Measurements from ENCODE around the gene BCAS1. TPM values are rescaled to one million over a fixed set of nuclear protein-coding genes. Genes with fewer than 3 reads are reported as not detected.

Gene BCAS1
- total RNA-seq, 1 donor from 2014 or later: 10.7 TPM

- no peaks in the 10 kb centered on the region for H3K36me3 Mint-ChIP-seq
- no peak for TF ChIP-seq CTCF (conservative IDR thresholded peaks at IDR 0.05)
- H3K27me3 Mint-ChIP-seq: no peaks in the 10 kb centered on the region
- peaks cover 12% of the 10 kb centered on the region for H3K4me1 Mint-ChIP-seq (ENCODE audit: unreplicated experiment)
- no peak for DNase-seq (ENCODE audit: extremely low spot score, unreplicated experiment)
- no peak overlapping the region for H3K27ac Mint-ChIP-seq
- H3K4me3 Mint-ChIP-seq: no peak overlapping the region
- H3K9me3 Mint-ChIP-seq: no peaks in the 10 kb centered on the region
Observed at GRCh38 chr20:53910351-53911002, 159.9 kb downstream of the BCAS1 start.

- no peak overlapping the region for H3K27ac Mint-ChIP-seq
- no peaks in the 10 kb centered on the region for H3K9me3 Mint-ChIP-seq
- no peaks in the 10 kb centered on the region for H3K27me3 Mint-ChIP-seq
- no peak for TF ChIP-seq CTCF (conservative IDR thresholded peaks at IDR 0.05)
- no peaks in the 10 kb centered on the region for H3K4me1 Mint-ChIP-seq (ENCODE audit: unreplicated experiment)
- no peak overlapping the region for H3K4me3 Mint-ChIP-seq
- no peaks in the 10 kb centered on the region for H3K36me3 Mint-ChIP-seq
- no peak for DNase-seq (ENCODE audit: extremely low spot score, unreplicated experiment)
Observed at GRCh38 chr20:53907968-53908751, 162.2 kb downstream of the BCAS1 start.

GRCh38 chr20:53905820-53906191 lies 164.6 kb downstream of the BCAS1 start:
- peaks cover 13% of the 10 kb centered on the region for H3K4me1 Mint-ChIP-seq (ENCODE audit: unreplicated experiment)

GRCh38 chr20:53905019-53905819 lies 165.2 kb downstream of the BCAS1 start:
- H3K4me3 Mint-ChIP-seq: no peak overlapping the region
- H3K36me3 Mint-ChIP-seq: no peaks in the 10 kb centered on the region
- no peaks in the 10 kb centered on the region for H3K27me3 Mint-ChIP-seq
- no peak for DNase-seq (ENCODE audit: extremely low spot score, unreplicated experiment)
- H3K27ac Mint-ChIP-seq: no peak overlapping the region
- no peaks in the 10 kb centered on the region for H3K9me3 Mint-ChIP-seq
- no peak for TF ChIP-seq CTCF (conservative IDR thresholded peaks at IDR 0.05)
- peaks cover 19% of the 10 kb centered on the region for H3K4me1 Mint-ChIP-seq (ENCODE audit: unreplicated experiment)

More at GRCh38 chr20:53905820-53906191, 164.6 kb downstream of the BCAS1 start:
- no peak overlapping the region for H3K4me3 Mint-ChIP-seq
- H3K36me3 Mint-ChIP-seq: no peaks in the 10 kb centered on the region
- no peaks in the 10 kb centered on the region for H3K27me3 Mint-ChIP-seq
- no peak for DNase-seq (ENCODE audit: extremely low spot score, unreplicated experiment)
- TF ChIP-seq CTCF (conservative IDR thresholded peaks at IDR 0.05): no peak
- no peak overlapping the region for H3K27ac Mint-ChIP-seq
- no peaks in the 10 kb centered on the region for H3K9me3 Mint-ChIP-seq

GRCh38 chr20:53904261-53904660 lies 166.1 kb downstream of the BCAS1 start:
- Mint-ChIP-seq H3K27me3 (no peaks in the 10 kb centered on the region), H3K9me3 (no peaks in the 10 kb centered on the region), H3K36me3 (no peaks in the 10 kb centered on the region), H3K4me1 (ENCODE audit: unreplicated experiment) (peaks cover 25% of the 10 kb centered on the region), H3K27ac (no peak overlapping the region), H3K4me3 (no peak overlapping the region)
- no peak for TF ChIP-seq CTCF (conservative IDR thresholded peaks at IDR 0.05)
- DNase-seq (ENCODE audit: extremely low spot score, unreplicated experiment): no peak
